T-helper 22 cell (primary cell): ENCODE results near the gene MAD2L2.

Experiments used
- DNase-seq: peaks from one replicate; pipeline ENCODE4 v3.0.0-alpha.2; 2020; ENCODE audit warnings: low read depth

The MAD2L2 gene

GRCh38 chr1:11653101-11653860 lies 27.7 kb downstream of the MAD2L2 start:
- no peak for DNase-seq

GRCh38 chr1:11652203-11652780 lies 28.7 kb downstream of the MAD2L2 start:
- no peak for DNase-seq

GRCh38 chr1:11651017-11651416 lies 29.9 kb downstream of the MAD2L2 start:
- no peak for DNase-seq

- peak; percentile 64 for DNase-seq
Measured at GRCh38 chr1:11650331-11650991, 30.5 kb downstream of the MAD2L2 start.

GRCh38 chr1:11649624-11650330 lies 31.2 kb downstream of the MAD2L2 start:
- DNase-seq = no peak

GRCh38 chr1:11649237-11649623 lies 31.7 kb downstream of the MAD2L2 start:
- DNase-seq = no peak

GRCh38 chr1:11648732-11649158 lies 32.2 kb downstream of the MAD2L2 start:
- peak; percentile 20 for DNase-seq

- no peak for DNase-seq
Measured at GRCh38 chr1:11648039-11648438, 32.9 kb downstream of the MAD2L2 start.

GRCh38 chr1:11647333-11647732 lies 33.6 kb downstream of the MAD2L2 start:
- no peak for DNase-seq

- no peak for DNase-seq
Measured at GRCh38 chr1:11646317-11646716, 34.6 kb downstream of the MAD2L2 start.

- DNase-seq = peak; percentile 37
Measured at GRCh38 chr1:11645670-11646265, 35.2 kb downstream of the MAD2L2 start.

GRCh38 chr1:11645270-11645669 lies 35.7 kb downstream of the MAD2L2 start:
- no peak for DNase-seq

GRCh38 chr1:11643782-11644181 lies 37.2 kb downstream of the MAD2L2 start:
- DNase-seq = no peak

- peak; percentile 29 for DNase-seq
Measured at GRCh38 chr1:11642418-11643017, 38.4 kb downstream of the MAD2L2 start.

- DNase-seq = no peak
Measured at GRCh38 chr1:11641776-11642305, 39.1 kb downstream of the MAD2L2 start.

GRCh38 chr1:11640944-11641343 lies 40.0 kb downstream of the MAD2L2 start:
- DNase-seq = no peak

- no peak for DNase-seq
Measured at GRCh38 chr1:11640101-11640500, 40.8 kb downstream of the MAD2L2 start.

- no peak for DNase-seq
Measured at GRCh38 chr1:11639372-11639771, 41.6 kb downstream of the MAD2L2 start.

GRCh38 chr1:11638121-11638520 lies 42.8 kb downstream of the MAD2L2 start:
- DNase-seq = no peak

- no peak for DNase-seq
Measured at GRCh38 chr1:11634365-11635192, 46.4 kb downstream of the MAD2L2 start.
